MM.1S (cell line): ENCODE measurements around the gene CUL3.

ENCODE experiments used
- DNase-seq: peaks from one replicate; pipeline ENCODE4 v3.0.0-alpha.2; 2015
- H2AFZ ChIP-seq: fragments of 300-600 bp; sonication (generic); 2 replicates; pipeline ENCODE4 v1.6.0; 2016; ENCODE audit warnings: antibody characterized with exemption, low read length
- H3F3A ChIP-seq: fragments of 300-600 bp; sonication (generic); 2 replicates; pipeline ENCODE4 v1.6.1; 2016; ENCODE audit warnings: mild to moderate bottlenecking, antibody characterized with exemption, low read length, moderate library complexity, mixed read lengths; ENCODE audit not compliant: insufficient read depth
- H3K27ac ChIP-seq: fragments of 300-600 bp; sonication (generic); 2 replicates; pipeline ENCODE4 v1.5.1; 2016; ENCODE audit warnings: mild to moderate bottlenecking, low read length
- H3K27me3 ChIP-seq: fragments of 300-600 bp; sonication (generic); replicated peaks from 2 replicates; pipeline ENCODE4 v1.6.0; 2016; ENCODE audit warnings: low read length; ENCODE audit not compliant: insufficient read depth
- H3K36me3 ChIP-seq: fragments of 300-600 bp; sonication (generic); replicated peaks from 2 replicates; pipeline ENCODE4 v1.6.1; 2016; ENCODE audit warnings: mild to moderate bottlenecking, low read length, mixed read lengths; ENCODE audit not compliant: insufficient read depth
- H3K4me1 ChIP-seq: fragments of 300-600 bp; sonication (generic); 2 replicates; pipeline ENCODE4 v1.6.1; 2016; ENCODE audit warnings: low read length, mixed read lengths
- H3K4me2 ChIP-seq: fragments of 300-600 bp; sonication (generic); 2 replicates; pipeline ENCODE4 v1.6.0; 2016; ENCODE audit warnings: low read depth, low read length
- H3K4me3 ChIP-seq: fragments of 300-600 bp; sonication (generic); 2 replicates; pipeline ENCODE4 v1.5.1; 2016; ENCODE audit warnings: low read length, mixed read lengths
- H3K79me2 ChIP-seq: fragments of 300-600 bp; sonication (generic); 2 replicates; pipeline ENCODE4 v1.6.1; 2016; ENCODE audit warnings: mixed run types, low read length, mixed read lengths
- H3K9ac ChIP-seq: fragments of 300-600 bp; sonication (generic); 2 replicates; pipeline ENCODE4 v1.6.1; 2016; ENCODE audit warnings: low read length, mixed read lengths
- H3K9me2 ChIP-seq: fragments of 300-600 bp; sonication (generic); replicated peaks from 2 replicates; pipeline ENCODE4 v1.6.1; 2016; ENCODE audit warnings: mild to moderate bottlenecking, low read length, mixed read lengths; ENCODE audit not compliant: insufficient read depth
- H3K9me3 ChIP-seq: fragments of 300-600 bp; sonication (generic); replicated peaks from 2 replicates; pipeline ENCODE4 v1.6.1; 2016; ENCODE audit warnings: mild to moderate bottlenecking, low read length, mixed read lengths; ENCODE audit not compliant: insufficient read depth
- H4K20me1 ChIP-seq: fragments of 300-600 bp; sonication (generic); 2 replicates; pipeline ENCODE4 v1.6.1; 2016; ENCODE audit warnings: mild to moderate bottlenecking, low read length, moderate library complexity, mixed read lengths; ENCODE audit not compliant: insufficient read depth
- CTCF ChIP-seq: fragments of 300-600 bp; sonication (generic); IDR thresholded peaks from 2 replicates; pipeline ENCODE4 v1.5.1; 2016; ENCODE audit warnings: antibody characterized with exemption, low read length, mixed read lengths
- EZH2 ChIP-seq: fragments of 300-600 bp; sonication (generic); optimal IDR thresholded peaks from 2 replicates; pipeline ENCODE3; 2017; ENCODE audit warnings: low read depth, mild to moderate bottlenecking, antibody characterized with exemption, low read length, mixed read lengths
- EZH2phosphoT487 ChIP-seq: fragments of 300-600 bp; sonication (generic); IDR thresholded peaks from 2 replicates; pipeline ENCODE4 v1.6.1; 2018; ENCODE audit warnings: antibody characterized with exemption, low read length

The CUL3 gene

DNA sequence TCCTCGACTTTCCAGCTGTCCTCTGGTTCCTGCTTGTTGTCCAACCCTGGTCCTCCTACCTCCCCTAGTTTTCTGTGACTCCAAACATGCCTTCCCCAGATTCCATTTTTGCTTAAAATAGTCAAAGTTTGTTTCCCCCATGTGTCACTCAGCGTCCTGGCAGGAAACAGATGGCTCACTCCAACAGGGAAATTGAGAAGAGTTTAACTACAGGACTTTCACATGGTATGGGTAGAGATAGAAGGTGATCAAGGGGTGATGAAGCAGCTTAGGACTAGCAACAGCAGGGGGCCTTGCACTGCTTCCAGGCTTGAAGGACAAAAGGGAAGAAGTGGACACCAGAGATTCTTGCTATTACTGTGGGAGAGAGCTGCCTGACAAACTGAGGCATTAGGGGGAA lies 6.1 kb upstream of the CUL3 start:
- no peaks in the 10 kb centered on the region for H3K79me2 ChIP-seq
- no peaks in the 10 kb centered on the region for H3K36me3 ChIP-seq
- TF ChIP-seq CTCF = no peak
- no peak for TF ChIP-seq EZH2phosphoT487
- TF ChIP-seq EZH2 = no peak

DNA sequence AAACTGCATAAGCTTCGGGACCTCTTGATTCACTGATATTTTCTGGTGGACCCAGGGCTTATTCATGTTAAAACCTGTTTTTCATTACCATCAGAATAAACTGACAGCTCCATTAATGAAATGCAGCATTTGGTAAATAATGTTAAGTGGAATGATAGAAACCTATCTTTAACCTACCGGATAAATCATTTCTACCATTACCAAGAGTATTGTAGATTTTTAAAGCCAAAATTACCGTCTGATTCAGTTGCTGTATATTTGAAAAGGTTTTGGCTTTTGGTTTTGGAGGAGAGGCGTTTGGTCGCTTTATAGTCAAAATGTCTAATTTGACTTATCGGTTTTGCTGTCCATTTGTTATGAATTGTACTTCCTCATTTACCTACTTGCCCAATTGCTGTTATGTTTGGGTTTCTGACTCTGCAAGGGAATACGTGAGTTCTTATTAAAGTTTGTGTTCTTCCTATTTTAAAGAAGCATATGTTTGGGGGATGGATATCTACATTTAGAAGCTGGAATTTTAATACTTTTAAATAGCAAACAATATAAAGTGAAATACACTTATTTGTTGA lies 1.0 kb upstream of the CUL3 start:
- Histone ChIP-seq H3K4me3 (peak overlapping the region; percentile 75), H3K27ac (peak overlapping the region; percentile 53; the same call in 1 of the 2 replicates), H4K20me1 (peaks cover 10% of the 10 kb centered on the region; the same call in 1 of the 2 replicates), H3K4me2 (peak overlapping the region; percentile 75), H3K4me1 (no peaks in the 10 kb centered on the region; the same call in 1 of the 2 replicates), H3K36me3 (0 out of 2 replicates have a peak, but pooled peaks cover 3% of the 10 kb centered on the region), H3K9me2 (no peaks in the 10 kb centered on the region), H2AFZ (peak overlapping the region; percentile 55), H3K27me3 (no peaks in the 10 kb centered on the region), H3K9me3 (no peaks in the 10 kb centered on the region), H3K79me2 (peaks cover 33% of the 10 kb centered on the region), H3F3A (peaks cover 13% of the 10 kb centered on the region), H3K9ac (peak overlapping the region; percentile 63)
- peak; percentile 25 for DNase-seq
- TF ChIP-seq EZH2 (no peak), CTCF (no peak), EZH2phosphoT487 (no peak)

More for the DNA sequence above, 6.1 kb upstream of the CUL3 start:
- Histone ChIP-seq H3K4me1 (no peaks in the 10 kb centered on the region), H3K9me2 (no peaks in the 10 kb centered on the region), H3K9me3 (no peaks in the 10 kb centered on the region), H3K9ac (no peak overlapping the region), H2AFZ (no peak overlapping the region), H3F3A (peaks cover 3% of the 10 kb centered on the region; the same call in 1 of the 2 replicates), H3K27me3 (no peaks in the 10 kb centered on the region), H3K4me2 (no peak overlapping the region), H3K4me3 (no peak overlapping the region), H4K20me1 (no peaks in the 10 kb centered on the region), H3K27ac (no peak overlapping the region)
- DNase-seq = no peak

DNA sequence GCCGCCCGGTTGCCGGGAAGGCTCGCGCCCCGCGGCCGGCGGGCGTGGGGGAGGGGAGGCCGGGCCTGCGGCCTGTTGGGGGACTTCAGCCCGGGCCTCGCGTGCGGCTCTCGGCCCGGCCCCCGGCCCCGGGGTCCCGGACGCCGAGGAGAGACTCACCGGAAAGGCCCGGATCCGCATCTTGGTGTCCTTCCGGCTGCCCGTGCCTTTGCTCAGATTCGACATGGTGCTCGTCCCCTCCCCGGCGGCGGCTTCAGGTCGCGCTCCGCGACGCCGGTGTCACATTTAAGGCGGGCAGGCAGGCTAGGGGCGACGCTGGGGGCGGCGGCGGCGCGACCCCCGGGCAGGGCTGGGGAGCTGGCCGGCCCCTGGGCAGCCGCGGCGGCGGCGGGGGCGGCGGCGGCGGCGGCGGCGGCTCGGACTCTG lies 365 bp downstream of the CUL3 start:
- no peak for TF ChIP-seq EZH2phosphoT487
- no peak for TF ChIP-seq CTCF
- TF ChIP-seq EZH2 = no peak
- Histone ChIP-seq H3K27me3 (no peaks in the 10 kb centered on the region), H3K4me3 (peak overlapping the region; percentile 68), H3K36me3 (0 out of 2 replicates have a peak, but pooled peaks cover 3% of the 10 kb centered on the region), H3K9me2 (no peaks in the 10 kb centered on the region), H3K4me2 (no peak overlapping the region), H3K9ac (peak overlapping the region; percentile 71), H4K20me1 (peaks cover 23% of the 10 kb centered on the region), H3K79me2 (peaks cover 47% of the 10 kb centered on the region), H3K9me3 (no peaks in the 10 kb centered on the region), H3K27ac (peak overlapping the region; percentile 47; the same call in 1 of the 2 replicates), H3F3A (peaks cover 13% of the 10 kb centered on the region), H3K4me1 (peaks cover 4% of the 10 kb centered on the region; the same call in 1 of the 2 replicates), H2AFZ (no peak overlapping the region)
- DNase-seq = peak; percentile 64
